Measurements from ENCODE around the gene URI1.
"Not testable (repeated sequence)": the region's sequence is repeated elsewhere in the genome, so short reads cannot be mapped to it uniquely, and the experiment has no call there.

Gene URI1

DNA sequence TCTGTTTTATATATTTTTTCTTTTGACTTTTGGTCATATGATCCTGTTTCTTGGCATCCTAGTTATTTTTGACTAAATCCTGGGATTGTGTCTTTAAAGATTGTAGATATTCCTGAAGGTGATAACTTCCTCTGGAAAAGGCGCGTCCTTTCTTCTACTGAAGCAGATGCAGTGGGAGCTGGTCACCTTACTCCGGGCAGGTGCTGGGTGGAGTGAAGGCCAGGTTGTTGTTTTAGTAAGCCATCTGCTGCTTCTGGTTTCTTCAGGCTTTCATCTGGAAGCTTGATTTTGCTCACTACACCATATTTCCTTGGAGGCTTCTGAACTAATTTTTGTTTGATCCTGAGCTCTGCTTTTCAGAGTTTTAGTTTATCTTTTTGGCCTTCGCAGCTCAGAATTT is 21.5 kb downstream of the URI1 start:
- H3K9me3 ChIP-seq (ENCODE audit: control insufficient read depth, insufficient read depth, low read length) = no peaks in the 10 kb centered on the region
- H3K4me1 ChIP-seq (ENCODE audit: control insufficient read depth, insufficient read depth, low read length) = no peaks in the 10 kb centered on the region
- H3K27me3 ChIP-seq (ENCODE audit: control insufficient read depth, insufficient read depth, low read length) = no peaks in the 10 kb centered on the region
- no peaks in the 10 kb centered on the region for H3K36me3 ChIP-seq (ENCODE audit: control insufficient read depth, insufficient read depth, low read length)
- no peak overlapping the region for H3K4me3 ChIP-seq (ENCODE audit: low read depth, low read length)
- H3K9ac ChIP-seq (ENCODE audit: low read depth, low read length) = no peak overlapping the region

- Histone ChIP-seq H3K36me3 (ENCODE audit: control insufficient read depth, insufficient read depth, low read length) (no peaks in the 10 kb centered on the region), H3K4me3 (ENCODE audit: low read depth, low read length) (no peak overlapping the region), H3K9me3 (ENCODE audit: control insufficient read depth, insufficient read depth, low read length) (no peaks in the 10 kb centered on the region), H3K4me1 (ENCODE audit: control insufficient read depth, insufficient read depth, low read length) (no peaks in the 10 kb centered on the region), H3K27me3 (ENCODE audit: control insufficient read depth, insufficient read depth, low read length) (no peaks in the 10 kb centered on the region), H3K9ac (ENCODE audit: low read depth, low read length) (no peak overlapping the region)
Measured at GRCh38 chr19:29964171-29964570, 22.1 kb downstream of the URI1 start.

- Histone ChIP-seq H3K9me3 (ENCODE audit: control insufficient read depth, insufficient read depth, low read length) (no peaks in the 10 kb centered on the region), H3K36me3 (ENCODE audit: control insufficient read depth, insufficient read depth, low read length) (no peaks in the 10 kb centered on the region), H3K4me3 (ENCODE audit: low read depth, low read length) (no peak overlapping the region), H3K27me3 (ENCODE audit: control insufficient read depth, insufficient read depth, low read length) (no peaks in the 10 kb centered on the region), H3K9ac (ENCODE audit: low read depth, low read length) (no peak overlapping the region), H3K4me1 (ENCODE audit: control insufficient read depth, insufficient read depth, low read length) (no peaks in the 10 kb centered on the region)
Measured at GRCh38 chr19:29965492-29965891, 23.5 kb downstream of the URI1 start.

- not testable (repeated sequence) for H3K9me3 ChIP-seq (ENCODE audit: control insufficient read depth, insufficient read depth, low read length); H3K9ac ChIP-seq (ENCODE audit: low read depth, low read length); H3K4me1 ChIP-seq (ENCODE audit: control insufficient read depth, insufficient read depth, low read length); H3K27me3 ChIP-seq (ENCODE audit: control insufficient read depth, insufficient read depth, low read length); H3K36me3 ChIP-seq (ENCODE audit: control insufficient read depth, insufficient read depth, low read length); H3K4me3 ChIP-seq (ENCODE audit: low read depth, low read length)
Measured at GRCh38 chr19:29966142-29966541, 24.1 kb downstream of the URI1 start.

GRCh38 chr19:29966588-29967249 is 24.7 kb downstream of the URI1 start:
- Histone ChIP-seq H3K9ac (ENCODE audit: low read depth, low read length) (no peak overlapping the region), H3K4me1 (ENCODE audit: control insufficient read depth, insufficient read depth, low read length) (no peaks in the 10 kb centered on the region), H3K4me3 (ENCODE audit: low read depth, low read length) (no peak overlapping the region), H3K9me3 (ENCODE audit: control insufficient read depth, insufficient read depth, low read length) (no peaks in the 10 kb centered on the region), H3K27me3 (ENCODE audit: control insufficient read depth, insufficient read depth, low read length) (no peaks in the 10 kb centered on the region), H3K36me3 (ENCODE audit: control insufficient read depth, insufficient read depth, low read length) (no peaks in the 10 kb centered on the region)

- no peaks in the 10 kb centered on the region for H3K27me3 ChIP-seq (ENCODE audit: control insufficient read depth, insufficient read depth, low read length)
- no peak overlapping the region for H3K4me3 ChIP-seq (ENCODE audit: low read depth, low read length)
Measured at GRCh38 chr19:29967623-29968022, 25.6 kb downstream of the URI1 start.

DNA sequence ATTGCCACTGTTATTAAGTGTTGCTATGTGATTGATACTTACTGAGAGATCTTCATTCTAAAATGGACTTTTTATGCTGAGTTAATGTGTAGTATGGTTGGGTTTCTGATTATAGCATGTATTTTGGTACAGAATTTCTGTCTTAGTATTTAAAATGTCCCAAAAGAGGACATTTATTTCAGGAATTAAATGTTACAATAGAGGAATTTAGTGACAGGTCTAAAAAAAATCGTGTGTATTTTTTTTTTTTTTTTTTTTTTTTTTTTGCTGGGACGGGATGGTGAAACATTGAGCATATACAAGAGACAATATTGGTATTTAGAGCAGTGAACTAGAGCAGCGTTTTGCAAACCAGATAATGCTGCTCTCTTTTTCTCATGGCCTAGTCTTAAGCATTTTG is 27.9 kb downstream of the URI1 start:
- Histone ChIP-seq H3K9ac (ENCODE audit: low read depth, low read length) (no peak overlapping the region), H3K27me3 (ENCODE audit: control insufficient read depth, insufficient read depth, low read length) (no peaks in the 10 kb centered on the region), H3K9me3 (ENCODE audit: control insufficient read depth, insufficient read depth, low read length) (no peaks in the 10 kb centered on the region), H3K36me3 (ENCODE audit: control insufficient read depth, insufficient read depth, low read length) (no peaks in the 10 kb centered on the region), H3K4me1 (ENCODE audit: control insufficient read depth, insufficient read depth, low read length) (no peaks in the 10 kb centered on the region), H3K4me3 (ENCODE audit: low read depth, low read length) (no peak overlapping the region)

More at GRCh38 chr19:29967623-29968022, 25.6 kb downstream of the URI1 start:
- Histone ChIP-seq H3K36me3 (ENCODE audit: control insufficient read depth, insufficient read depth, low read length) (no peaks in the 10 kb centered on the region), H3K4me1 (ENCODE audit: control insufficient read depth, insufficient read depth, low read length) (no peaks in the 10 kb centered on the region), H3K9ac (ENCODE audit: low read depth, low read length) (no peak overlapping the region), H3K9me3 (ENCODE audit: control insufficient read depth, insufficient read depth, low read length) (no peaks in the 10 kb centered on the region)

GRCh38 chr19:29971002-29971401 is 29.0 kb downstream of the URI1 start:
- Histone ChIP-seq H3K4me1 (ENCODE audit: control insufficient read depth, insufficient read depth, low read length) (no peaks in the 10 kb centered on the region), H3K9me3 (ENCODE audit: control insufficient read depth, insufficient read depth, low read length) (no peaks in the 10 kb centered on the region), H3K4me3 (ENCODE audit: low read depth, low read length) (no peak overlapping the region), H3K27me3 (ENCODE audit: control insufficient read depth, insufficient read depth, low read length) (no peaks in the 10 kb centered on the region), H3K9ac (ENCODE audit: low read depth, low read length) (no peak overlapping the region), H3K36me3 (ENCODE audit: control insufficient read depth, insufficient read depth, low read length) (no peaks in the 10 kb centered on the region)

- no peak overlapping the region for H3K4me3 ChIP-seq (ENCODE audit: low read depth, low read length)
- H3K36me3 ChIP-seq (ENCODE audit: control insufficient read depth, insufficient read depth, low read length) = no peaks in the 10 kb centered on the region
- H3K4me1 ChIP-seq (ENCODE audit: control insufficient read depth, insufficient read depth, low read length) = no peaks in the 10 kb centered on the region
- no peaks in the 10 kb centered on the region for H3K27me3 ChIP-seq (ENCODE audit: control insufficient read depth, insufficient read depth, low read length)
- no peak overlapping the region for H3K9ac ChIP-seq (ENCODE audit: low read depth, low read length)
- H3K9me3 ChIP-seq (ENCODE audit: control insufficient read depth, insufficient read depth, low read length) = no peaks in the 10 kb centered on the region
Measured at GRCh38 chr19:29971648-29972047, 29.6 kb downstream of the URI1 start.

DNA sequence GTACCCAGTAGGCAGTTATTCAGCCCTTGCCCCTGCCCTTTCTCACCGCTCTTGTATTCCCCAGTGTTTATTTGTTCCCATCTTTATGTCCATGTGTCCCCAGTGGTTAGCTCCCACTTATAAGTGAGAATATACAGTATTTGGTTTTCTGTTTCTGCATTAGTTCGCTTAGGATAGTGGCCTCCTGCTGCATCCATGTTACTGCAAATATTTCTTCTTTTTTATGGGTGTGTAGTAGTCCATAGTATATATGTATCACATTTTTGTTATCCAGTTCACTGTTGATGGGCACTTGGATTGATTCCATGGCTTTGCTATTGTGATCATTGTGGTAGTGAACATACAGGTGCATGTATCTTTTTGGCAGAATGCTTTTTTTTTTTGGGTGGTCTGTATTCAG is 32.7 kb downstream of the URI1 start:
- no peaks in the 10 kb centered on the region for H3K4me1 ChIP-seq (ENCODE audit: control insufficient read depth, insufficient read depth, low read length)
- H3K9me3 ChIP-seq (ENCODE audit: control insufficient read depth, insufficient read depth, low read length) = no peaks in the 10 kb centered on the region
- no peak overlapping the region for H3K4me3 ChIP-seq (ENCODE audit: low read depth, low read length)
- no peak overlapping the region for H3K9ac ChIP-seq (ENCODE audit: low read depth, low read length)
- no peaks in the 10 kb centered on the region for H3K36me3 ChIP-seq (ENCODE audit: control insufficient read depth, insufficient read depth, low read length)
- no peaks in the 10 kb centered on the region for H3K27me3 ChIP-seq (ENCODE audit: control insufficient read depth, insufficient read depth, low read length)

DNA sequence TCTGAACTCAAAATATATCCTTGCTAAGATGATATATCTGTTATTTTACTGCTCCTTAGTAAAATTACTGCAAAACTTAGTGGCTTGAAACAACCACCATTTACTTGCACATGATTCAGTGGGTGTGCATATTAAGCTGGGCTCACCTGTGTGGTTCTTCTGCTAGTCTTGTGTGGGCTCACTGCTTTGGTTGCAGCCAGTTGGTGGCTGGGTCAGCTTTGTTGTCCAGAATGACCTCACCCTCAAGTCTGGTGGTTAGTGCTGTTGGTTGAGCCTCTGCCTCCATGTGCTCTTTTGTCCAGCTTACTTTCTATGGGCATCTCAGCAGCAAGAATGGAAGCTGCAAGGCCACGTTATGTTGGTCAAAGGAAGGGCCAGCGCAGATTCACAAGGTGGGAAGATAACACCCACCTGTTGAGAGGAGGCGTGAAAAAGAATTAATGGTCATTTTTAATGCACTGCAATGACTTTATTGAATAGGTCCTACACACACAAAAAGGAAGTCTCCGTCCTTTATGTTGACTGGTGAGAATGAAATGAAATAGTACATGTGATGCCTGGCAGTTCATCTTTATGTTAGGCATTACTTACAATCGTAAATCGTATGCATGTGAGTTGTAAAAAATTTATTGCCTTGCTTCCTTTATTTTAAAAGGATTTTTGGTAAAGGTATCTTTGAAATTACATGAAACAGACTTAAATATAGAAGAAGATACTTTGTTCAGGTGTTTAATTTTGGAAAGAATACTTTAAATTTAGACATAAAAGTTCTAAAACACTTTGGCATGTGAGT is 34.3 kb downstream of the URI1 start:
- no peaks in the 10 kb centered on the region for H3K27me3 ChIP-seq (ENCODE audit: control insufficient read depth, insufficient read depth, low read length)
- H3K4me1 ChIP-seq (ENCODE audit: control insufficient read depth, insufficient read depth, low read length) = no peaks in the 10 kb centered on the region
- no peaks in the 10 kb centered on the region for H3K9me3 ChIP-seq (ENCODE audit: control insufficient read depth, insufficient read depth, low read length)
- H3K9ac ChIP-seq (ENCODE audit: low read depth, low read length) = no peak overlapping the region
- H3K36me3 ChIP-seq (ENCODE audit: control insufficient read depth, insufficient read depth, low read length) = no peaks in the 10 kb centered on the region
- no peak overlapping the region for H3K4me3 ChIP-seq (ENCODE audit: low read depth, low read length)

GRCh38 chr19:29978080-29978479 is 36.0 kb downstream of the URI1 start:
- no peak overlapping the region for H3K4me3 ChIP-seq (ENCODE audit: low read depth, low read length)
- no peaks in the 10 kb centered on the region for H3K36me3 ChIP-seq (ENCODE audit: control insufficient read depth, insufficient read depth, low read length)
- H3K9ac ChIP-seq (ENCODE audit: low read depth, low read length) = no peak overlapping the region
- H3K9me3 ChIP-seq (ENCODE audit: control insufficient read depth, insufficient read depth, low read length) = no peaks in the 10 kb centered on the region
- H3K27me3 ChIP-seq (ENCODE audit: control insufficient read depth, insufficient read depth, low read length) = no peaks in the 10 kb centered on the region
- H3K4me1 ChIP-seq (ENCODE audit: control insufficient read depth, insufficient read depth, low read length) = no peaks in the 10 kb centered on the region

All from iPS-15b (cell line).